Testis (tissue), 2 donors: ENCODE data around the gene DEXI.

ENCODE experiments used
- CTCF ChIP-seq, 3 experiments: fragments of 450-650 bp in 2 of 3; fragments of 200-600 bp in 1 of 3; sonication (generic) in 1 of 3; IDR thresholded peaks; one replicate each; pipeline ENCODE4 v1.5.1; 2016 to 2019; ENCODE audit warnings: antibody characterized with exemption in 3 of 3, mild to moderate bottlenecking in 2 of 3, moderate library complexity in 1 of 3
- POLR2A ChIP-seq: fragments of 450-650 bp; IDR thresholded peaks from one replicate; pipeline ENCODE4 v1.6.1; 2017; ENCODE audit warnings: antibody characterized with exemption, mild to moderate bottlenecking, moderate library complexity

GRCh38 chr16:10907757-10908045 is 34.6 kb downstream of the DEXI start:
- TF ChIP-seq CTCF (IDR thresholded peaks at IDR 0.05) (no peak), POLR2A (no peak)
